ENCODE data around the gene POLK. TPM values are rescaled to one million over a fixed set of nuclear protein-coding genes. Genes with fewer than 3 reads are reported as not detected.

POLK gene
- total and polyA plus RNA-seq, 2 of the 8 experiments (the other 6 are each of a cell fraction or from before 2014, with no cell fraction given): 2.0 to 9.0 TPM

GRCh38 chr5:75571547-75571946 is 59.9 kb downstream of the POLK start (continued):
- no peak for TF ChIP-seq SRF (IDR thresholded peaks at IDR 0.05; ENCODE audit: low read depth, low read length)
- no peak for TF ChIP-seq JUND (IDR thresholded peaks at IDR 0.05; ENCODE audit: low read length)
- no peak for TF ChIP-seq CREB1 (IDR thresholded peaks at IDR 0.05)
- TF ChIP-seq, protein P1, sequence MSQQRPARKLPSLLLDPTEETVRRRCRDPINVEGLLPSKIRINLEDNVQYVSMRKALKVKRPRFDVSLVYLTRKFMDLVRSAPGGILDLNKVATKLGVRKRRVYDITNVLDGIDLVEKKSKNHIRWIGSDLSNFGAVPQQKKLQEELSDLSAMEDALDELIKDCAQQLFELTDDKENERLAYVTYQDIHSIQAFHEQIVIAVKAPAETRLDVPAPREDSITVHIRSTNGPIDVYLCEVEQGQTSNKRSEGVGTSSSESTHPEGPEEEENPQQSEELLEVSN (IDR thresholded peaks at IDR 0.05): no peak
